Measurements from ENCODE around the gene TXNDC17. TPM values are rescaled to one million over a fixed set of nuclear protein-coding genes. Genes with fewer than 3 reads are reported as not detected.

The TXNDC17 gene
- total and polyA plus RNA-seq, 9 of the 15 experiments (the other 6 are each of a cell fraction or from before 2014, with no cell fraction given): 108 to 759 (median 179) TPM

DNA sequence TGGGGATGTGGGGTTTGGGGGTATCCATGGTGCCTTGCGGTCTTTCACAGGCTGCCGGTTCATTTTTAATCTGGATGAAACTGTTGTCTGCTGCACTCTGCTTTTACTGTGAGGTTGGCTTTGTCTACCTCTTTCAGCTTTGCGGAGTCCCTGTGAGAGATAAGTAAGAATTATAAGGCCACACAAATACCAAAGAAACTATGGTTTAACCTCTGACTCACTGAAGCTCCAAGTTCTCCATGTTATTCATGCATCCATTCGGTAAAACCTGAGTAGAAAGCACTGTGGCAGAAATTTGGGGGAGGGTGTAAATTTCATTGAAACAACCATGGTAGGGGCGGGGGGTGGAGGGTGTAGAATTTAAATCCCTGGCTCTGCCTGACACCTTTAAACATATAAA lies 30.8 kb upstream of the TXNDC17 start:
- no peak overlapping the region for H3K4me2 ChIP-seq (ENCODE audit: insufficient read depth, low read length)
- ChIA-PET POLR2A (no interaction called here), CTCF (ENCODE audit: low intra/inter-chr PET ratio) (no interaction called here)
- H3K9me1 ChIP-seq (ENCODE audit: control insufficient read depth, insufficient read depth, low read length): no peaks in the 10 kb centered on the region
- H4K20me1 ChIP-seq (replicated peaks; ENCODE audit: control insufficient read depth, insufficient read depth, low read length): no peaks in the 10 kb centered on the region
- no peaks in the 10 kb centered on the region for H3K9me3 ChIP-seq (replicated peaks; ENCODE audit: control insufficient read depth, insufficient read depth, low read depth, low read length)
- H3K27ac ChIP-seq (ENCODE audit: extremely low read depth, low read depth, low read length): no peak overlapping the region
- in situ Hi-C loops (cut with MboI): no loop called here
- no peak overlapping the region for H3K9ac ChIP-seq (ENCODE audit: insufficient read depth in 1 of 2, low read depth in 2 of 2, low read length in 2 of 2)
- no peaks in the 10 kb centered on the region for H3K27me3 ChIP-seq (ENCODE audit: control insufficient read depth in 2 of 2, insufficient read depth in 2 of 2, low read length in 2 of 2)
- WGBS (ENCODE audit: insufficient coverage, low coverage, missing lambda C conversion rate): 87% methylated on average over 5 of the region's 5 CpGs
- no peaks in the 10 kb centered on the region for H3K4me1 ChIP-seq (replicated peaks in 1 of 2; ENCODE audit: control insufficient read depth in 2 of 2, insufficient read depth in 2 of 2, low read length in 2 of 2)
- peaks cover 44% of the 10 kb centered on the region; the same call in 1 of the 3 replicates for H3K36me3 ChIP-seq (ENCODE audit: control insufficient read depth, insufficient read depth, low read length)
- no peak for ATAC-seq
- no peak overlapping the region for H2AFZ ChIP-seq (ENCODE audit: low read depth, low read length)
- no peaks in the 10 kb centered on the region for H3K79me2 ChIP-seq (ENCODE audit: control insufficient read depth, insufficient read depth, low read length)
- no peak for FAIRE-seq
- intact Hi-C loops (cut with micrococcal nuclease): no loop called here
- H3K4me3 ChIP-seq: no peak overlapping the region
- no TSS peak for BruUV-seq (replicated peaks)
- DNase-seq (ENCODE audit: extremely low read depth in 1 of 4, low spot score in 3 of 4): no peak
- TF ChIP-seq, protein P1, sequence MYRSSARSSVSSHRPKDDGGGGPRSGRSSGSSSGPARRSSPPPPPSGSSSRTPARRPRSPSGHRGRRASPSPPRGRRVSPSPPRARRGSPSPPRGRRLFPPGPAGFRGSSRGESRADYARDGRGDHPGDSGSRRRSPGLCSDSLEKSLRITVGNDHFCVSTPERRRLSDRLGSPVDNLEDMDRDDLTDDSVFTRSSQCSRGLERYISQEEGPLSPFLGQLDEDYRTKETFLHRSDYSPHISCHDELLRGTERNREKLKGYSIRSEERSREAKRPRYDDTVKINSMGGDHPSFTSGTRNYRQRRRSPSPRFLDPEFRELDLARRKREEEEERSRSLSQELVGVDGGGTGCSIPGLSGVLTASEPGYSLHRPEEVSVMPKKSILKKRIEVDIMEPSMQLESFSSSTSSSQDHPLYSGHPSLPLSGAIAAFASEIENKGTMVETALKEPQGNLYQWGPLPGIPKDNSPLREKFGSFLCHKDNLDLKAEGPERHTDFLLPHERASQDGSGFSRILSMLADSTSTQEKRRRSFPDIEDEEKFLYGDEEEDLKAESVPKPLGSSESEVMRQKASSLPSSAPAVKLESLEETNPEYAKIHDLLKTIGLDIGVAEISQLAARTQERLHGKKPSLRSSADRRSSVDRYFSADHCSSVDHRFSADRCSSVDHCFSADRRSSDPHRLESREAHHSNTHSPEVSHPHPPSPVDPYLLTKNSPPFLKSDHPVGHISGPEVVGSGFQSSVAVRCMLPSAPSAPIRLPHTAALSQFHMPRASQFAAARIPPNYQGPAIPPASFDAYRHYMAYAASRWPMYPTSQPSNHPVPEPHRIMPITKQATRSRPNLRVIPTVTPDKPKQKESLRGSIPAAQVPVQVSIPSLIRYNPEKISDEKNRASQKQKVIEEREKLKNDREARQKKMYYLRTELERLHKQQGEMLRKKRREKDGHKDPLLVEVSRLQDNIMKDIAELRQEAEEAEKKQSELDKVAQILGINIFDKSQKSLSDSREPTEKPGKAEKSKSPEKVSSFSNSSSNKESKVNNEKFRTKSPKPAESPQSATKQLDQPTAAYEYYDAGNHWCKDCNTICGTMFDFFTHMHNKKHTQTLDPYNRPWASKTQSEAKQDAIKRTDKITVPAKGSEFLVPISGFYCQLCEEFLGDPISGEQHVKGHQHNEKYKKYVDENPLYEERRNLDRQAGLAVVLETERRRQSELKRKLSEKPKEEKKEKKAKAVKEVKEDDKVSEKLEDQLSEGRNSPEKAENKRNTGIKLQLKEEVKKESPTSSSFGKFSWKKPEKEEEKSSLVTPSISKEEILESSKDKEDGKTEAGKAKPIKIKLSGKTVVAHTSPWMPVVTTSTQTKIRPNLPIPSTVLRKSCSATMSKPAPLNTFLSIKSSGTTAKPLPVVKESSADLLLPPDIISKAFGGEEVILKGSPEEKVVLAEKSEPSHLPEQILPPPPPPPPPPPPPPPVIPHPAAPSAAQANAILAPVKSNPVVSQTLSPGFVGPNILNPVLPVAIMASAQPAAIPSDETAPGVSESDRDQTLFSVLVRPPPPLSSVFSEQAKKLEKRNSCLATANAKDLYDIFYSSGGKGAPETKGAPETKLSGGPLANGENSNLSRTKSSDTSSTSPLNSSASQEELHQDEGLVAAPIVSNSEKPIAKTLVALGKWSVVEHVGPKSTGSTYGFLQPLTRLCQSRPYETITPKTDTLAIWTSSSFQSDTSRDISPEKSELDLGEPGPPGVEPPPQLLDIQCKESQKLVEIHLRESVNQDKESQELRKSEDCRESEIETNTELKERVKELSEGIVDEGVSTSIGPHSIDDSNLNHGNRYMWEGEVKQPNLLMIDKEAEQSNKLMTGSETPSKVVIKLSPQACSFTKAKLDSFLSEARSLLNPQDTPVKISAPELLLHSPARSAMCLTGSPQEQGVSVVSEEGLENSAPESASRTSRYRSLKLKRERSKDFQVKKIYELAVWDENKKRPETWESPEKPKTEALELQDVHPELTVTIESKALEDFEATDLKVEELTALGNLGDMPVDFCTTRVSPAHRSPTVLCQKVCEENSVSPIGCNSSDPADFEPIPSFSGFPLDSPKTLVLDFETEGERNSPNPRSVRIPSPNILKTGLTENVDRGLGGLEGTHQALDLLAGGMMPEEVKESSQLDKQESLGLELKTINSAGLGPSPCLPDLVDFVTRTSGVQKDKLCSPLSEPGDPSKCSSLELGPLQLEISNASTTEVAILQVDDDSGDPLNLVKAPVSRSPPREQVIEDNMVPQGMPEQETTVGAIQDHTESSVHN (IDR thresholded peaks at IDR 0.05; ENCODE audit: borderline replicate concordance in 1 of 2, low read depth in 1 of 2): no peak
- TF ChIP-seq HDAC2 (IDR thresholded peaks at IDR 0.05) (no peak), NFXL1 (CRISPR knock-in tag; IDR thresholded peaks at IDR 0.05) (no peak), ZNF354B (CRISPR knock-in tag; IDR thresholded peaks at IDR 0.05) (no peak), LEF1 (IDR thresholded peaks at IDR 0.05) (no peak)
- TF ChIP-seq, protein P2, sequence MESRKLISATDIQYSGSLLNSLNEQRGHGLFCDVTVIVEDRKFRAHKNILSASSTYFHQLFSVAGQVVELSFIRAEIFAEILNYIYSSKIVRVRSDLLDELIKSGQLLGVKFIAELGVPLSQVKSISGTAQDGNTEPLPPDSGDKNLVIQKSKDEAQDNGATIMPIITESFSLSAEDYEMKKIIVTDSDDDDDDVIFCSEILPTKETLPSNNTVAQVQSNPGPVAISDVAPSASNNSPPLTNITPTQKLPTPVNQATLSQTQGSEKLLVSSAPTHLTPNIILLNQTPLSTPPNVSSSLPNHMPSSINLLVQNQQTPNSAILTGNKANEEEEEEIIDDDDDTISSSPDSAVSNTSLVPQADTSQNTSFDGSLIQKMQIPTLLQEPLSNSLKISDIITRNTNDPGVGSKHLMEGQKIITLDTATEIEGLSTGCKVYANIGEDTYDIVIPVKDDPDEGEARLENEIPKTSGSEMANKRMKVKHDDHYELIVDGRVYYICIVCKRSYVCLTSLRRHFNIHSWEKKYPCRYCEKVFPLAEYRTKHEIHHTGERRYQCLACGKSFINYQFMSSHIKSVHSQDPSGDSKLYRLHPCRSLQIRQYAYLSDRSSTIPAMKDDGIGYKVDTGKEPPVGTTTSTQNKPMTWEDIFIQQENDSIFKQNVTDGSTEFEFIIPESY (CRISPR knock-in tag; IDR thresholded peaks at IDR 0.05): no peak
- TF ChIP-seq, protein P3, sequence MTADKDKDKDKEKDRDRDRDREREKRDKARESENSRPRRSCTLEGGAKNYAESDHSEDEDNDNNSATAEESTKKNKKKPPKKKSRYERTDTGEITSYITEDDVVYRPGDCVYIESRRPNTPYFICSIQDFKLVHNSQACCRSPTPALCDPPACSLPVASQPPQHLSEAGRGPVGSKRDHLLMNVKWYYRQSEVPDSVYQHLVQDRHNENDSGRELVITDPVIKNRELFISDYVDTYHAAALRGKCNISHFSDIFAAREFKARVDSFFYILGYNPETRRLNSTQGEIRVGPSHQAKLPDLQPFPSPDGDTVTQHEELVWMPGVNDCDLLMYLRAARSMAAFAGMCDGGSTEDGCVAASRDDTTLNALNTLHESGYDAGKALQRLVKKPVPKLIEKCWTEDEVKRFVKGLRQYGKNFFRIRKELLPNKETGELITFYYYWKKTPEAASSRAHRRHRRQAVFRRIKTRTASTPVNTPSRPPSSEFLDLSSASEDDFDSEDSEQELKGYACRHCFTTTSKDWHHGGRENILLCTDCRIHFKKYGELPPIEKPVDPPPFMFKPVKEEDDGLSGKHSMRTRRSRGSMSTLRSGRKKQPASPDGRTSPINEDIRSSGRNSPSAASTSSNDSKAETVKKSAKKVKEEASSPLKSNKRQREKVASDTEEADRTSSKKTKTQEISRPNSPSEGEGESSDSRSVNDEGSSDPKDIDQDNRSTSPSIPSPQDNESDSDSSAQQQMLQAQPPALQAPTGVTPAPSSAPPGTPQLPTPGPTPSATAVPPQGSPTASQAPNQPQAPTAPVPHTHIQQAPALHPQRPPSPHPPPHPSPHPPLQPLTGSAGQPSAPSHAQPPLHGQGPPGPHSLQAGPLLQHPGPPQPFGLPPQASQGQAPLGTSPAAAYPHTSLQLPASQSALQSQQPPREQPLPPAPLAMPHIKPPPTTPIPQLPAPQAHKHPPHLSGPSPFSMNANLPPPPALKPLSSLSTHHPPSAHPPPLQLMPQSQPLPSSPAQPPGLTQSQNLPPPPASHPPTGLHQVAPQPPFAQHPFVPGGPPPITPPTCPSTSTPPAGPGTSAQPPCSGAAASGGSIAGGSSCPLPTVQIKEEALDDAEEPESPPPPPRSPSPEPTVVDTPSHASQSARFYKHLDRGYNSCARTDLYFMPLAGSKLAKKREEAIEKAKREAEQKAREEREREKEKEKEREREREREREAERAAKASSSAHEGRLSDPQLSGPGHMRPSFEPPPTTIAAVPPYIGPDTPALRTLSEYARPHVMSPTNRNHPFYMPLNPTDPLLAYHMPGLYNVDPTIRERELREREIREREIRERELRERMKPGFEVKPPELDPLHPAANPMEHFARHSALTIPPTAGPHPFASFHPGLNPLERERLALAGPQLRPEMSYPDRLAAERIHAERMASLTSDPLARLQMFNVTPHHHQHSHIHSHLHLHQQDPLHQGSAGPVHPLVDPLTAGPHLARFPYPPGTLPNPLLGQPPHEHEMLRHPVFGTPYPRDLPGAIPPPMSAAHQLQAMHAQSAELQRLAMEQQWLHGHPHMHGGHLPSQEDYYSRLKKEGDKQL (CRISPR knock-in tag; IDR thresholded peaks at IDR 0.05; ENCODE audit: borderline replicate concordance): no peak

Measured in K562 (cell line).